Endothelial cell of umbilical vein (primary cell): ENCODE measurements around the gene PXK. TPM values are rescaled to one million over a fixed set of nuclear protein-coding genes. Genes with fewer than 3 reads are reported as not detected.

ENCODE experiments used
- BruUV-seq: library from RNA; stranded (reverse); fragments of 400-500 nt; replicated peaks from 2 replicates; lab custom pipeline; 2021; lab: Mats Ljungman, UMichigan
- CTCF ChIA-PET: fragments of 300-600, 350-600 bp; sonication (Branson Sonifier 250); formaldehyde crosslinking; loops from one replicate; lab custom pipeline; 2021; ENCODE audit warnings: antibody characterized with exemption, inconsistent platforms; lab: Charles Lee
- POLR2A ChIA-PET: fragments of 300-600, 350-600 bp; sonication (Branson Sonifier 250); formaldehyde crosslinking; loops from one replicate; lab custom pipeline; 2021; ENCODE audit warnings: antibody characterized with exemption, inconsistent platforms; lab: Charles Lee
- DNase-seq: peaks from one replicate; pipeline ENCODE4 v3.0.0-alpha.2; 2011; ENCODE audit warnings: low read depth, low spot score
- FAIRE-seq: peaks from 2 replicates; lab custom pipeline; 2011; peaks lifted over from hg19 to GRCh38; lab: Jason Lieb, UNC
- H2AFZ ChIP-seq: 2 replicates; pipeline ENCODE4 v1.6.0; 2012; ENCODE audit warnings: low read depth, low read length, control low read depth, inconsistent platforms
- H3K27ac ChIP-seq: 2 replicates; pipeline ENCODE4 v1.5.1; 2011; ENCODE audit warnings: low read depth, mild to moderate bottlenecking, control low read depth, low read length, moderate library complexity; ENCODE audit not compliant: insufficient read depth
- H3K27me3 ChIP-seq, 2 experiments: 2 replicates each; pipeline versions ENCODE4 v1.6.0 to v1.6.1; 2011; ENCODE audit warnings: low read length in 2 of 2, mixed read lengths in 1 of 2; ENCODE audit not compliant: control insufficient read depth in 2 of 2, insufficient read depth in 2 of 2
- H3K36me3 ChIP-seq, 2 experiments: 2 replicates in 1 of 2; 3 replicates in 1 of 2; pipeline ENCODE4 v1.5.1; 2011; ENCODE audit warnings: low read length in 2 of 2, mild to moderate bottlenecking in 1 of 2, moderate library complexity in 1 of 2; ENCODE audit not compliant: control insufficient read depth in 2 of 2, insufficient read depth in 2 of 2; ENCODE audit errors: extremely low read depth in 1 of 2
- H3K4me1 ChIP-seq: 3 replicates; pipeline ENCODE4 v1.5.1; 2011; ENCODE audit warnings: mild to moderate bottlenecking, low read length; ENCODE audit not compliant: control insufficient read depth, insufficient read depth; ENCODE audit errors: extremely low read depth
- H3K4me2 ChIP-seq: 2 replicates; pipeline ENCODE4 v1.6.1; 2011; ENCODE audit warnings: low read length, control low read depth, mixed read lengths; ENCODE audit not compliant: insufficient read depth
- H3K4me3 ChIP-seq, 3 experiments: fragments of 200-600 bp in 1 of 3; sonication (generic), shearing (Covaris generic) in 1 of 3; replicated peaks in 1 of 3; 2 replicates each; pipeline ENCODE4 v1.5.1; 2011 to 2016; ENCODE audit warnings: control low read depth in 3 of 3, low read length in 3 of 3, mild to moderate bottlenecking in 2 of 3, inconsistent platforms in 1 of 3, low read depth in 1 of 3, moderate library complexity in 1 of 3; ENCODE audit not compliant: insufficient read depth in 1 of 3
- H3K79me2 ChIP-seq: 2 replicates; pipeline ENCODE4 v1.6.0; 2012; ENCODE audit warnings: low read length, inconsistent platforms; ENCODE audit not compliant: control insufficient read depth, insufficient read depth
- H3K9ac ChIP-seq: replicated peaks from 2 replicates; pipeline ENCODE3; 2011; ENCODE audit warnings: low read length, control low read depth; ENCODE audit not compliant: insufficient read depth; ENCODE audit errors: extremely low read depth
- H3K9me1 ChIP-seq: replicated peaks from 3 replicates; pipeline ENCODE4 v1.6.0; 2011; ENCODE audit warnings: mild to moderate bottlenecking, low read length; ENCODE audit not compliant: control insufficient read depth, insufficient read depth; ENCODE audit errors: extremely low read depth
- H3K9me3 ChIP-seq: replicated peaks from 2 replicates; pipeline ENCODE4 v1.5.1; 2012; ENCODE audit warnings: low read length, inconsistent platforms; ENCODE audit not compliant: control insufficient read depth, insufficient read depth
- H4K20me1 ChIP-seq: replicated peaks from 2 replicates; pipeline ENCODE3; 2011; ENCODE audit warnings: mild to moderate bottlenecking, low read length; ENCODE audit not compliant: control insufficient read depth, insufficient read depth; ENCODE audit errors: extremely low read depth
- CTCF ChIP-seq, 2 donors: IDR thresholded peaks; 1 replicate in 1 of 2; 2 replicates in 1 of 2; pipeline ENCODE4 v1.5.1; 2011; ENCODE audit warnings: low read length in 2 of 2, mild to moderate bottlenecking in 2 of 2, moderate library complexity in 2 of 2, control low read depth in 1 of 2, inconsistent platforms in 1 of 2, low read depth in 1 of 2; ENCODE audit not compliant: insufficient read depth in 1 of 2; ENCODE audit errors: extremely low read depth in 1 of 2
- EZH2 ChIP-seq: IDR thresholded peaks from 2 replicates; pipeline ENCODE4 v1.6.1; 2012; ENCODE audit warnings: borderline replicate concordance, low read depth, mild to moderate bottlenecking, moderate library complexity, low read length, inconsistent platforms; ENCODE audit not compliant: severe bottlenecking
- FOS ChIP-seq: IDR thresholded peaks from 2 replicates; pipeline ENCODE4 v1.6.1; 2011; ENCODE audit warnings: mild to moderate bottlenecking, low read length, moderate library complexity, borderline replicate concordance; ENCODE audit not compliant: insufficient read depth
- GATA2 ChIP-seq: IDR thresholded peaks from 2 replicates; pipeline ENCODE4 v1.7.0; 2011; ENCODE audit warnings: low read depth, mild to moderate bottlenecking, moderate library complexity, mixed read lengths, low read length; ENCODE audit not compliant: insufficient read length, insufficient read depth
- JUN ChIP-seq: IDR thresholded peaks from 2 replicates; pipeline ENCODE4 v1.6.1; 2011; ENCODE audit warnings: borderline replicate concordance, low read depth; ENCODE audit not compliant: insufficient read length, insufficient read depth
- MAX ChIP-seq: IDR thresholded peaks from 2 replicates; pipeline ENCODE4 v1.6.1; 2011; ENCODE audit not compliant: insufficient read depth, insufficient read length
- MYC ChIP-seq: IDR thresholded peaks from one replicate; pipeline ENCODE4 v1.6.1; 2011; ENCODE audit warnings: mild to moderate bottlenecking, low read depth, low read length
- POLR2A ChIP-seq: IDR thresholded peaks from 2 replicates; pipeline ENCODE4 v1.6.1; 2012; ENCODE audit warnings: low read depth, mild to moderate bottlenecking, control low read depth, low read length
- POLR2AphosphoS5 ChIP-seq: IDR thresholded peaks from 2 replicates; pipeline ENCODE4 v1.6.1; 2012; ENCODE audit warnings: low read depth, mild to moderate bottlenecking, control low read depth, low read length, moderate library complexity; ENCODE audit not compliant: insufficient read depth
- dilution Hi-C: fragments of 300-500 bp; cut with MboI; formaldehyde crosslinking; loops from one replicate; pipeline ENCODE4 v1.15.0; 2019; ENCODE audit warnings: low sequenced_read_pairs; ENCODE audit not compliant: extremely low pct_ligation_motif_present
- intact Hi-C: fragments of 100-400 bp; cut with micrococcal nuclease; formaldehyde crosslinking; loops from one replicate; pipeline ENCODE4 v1.10.0; 2022
- polyA plus RNA-seq, 4 experiments: library from polyadenylated mRNA; depleted of rRNA in 3 of 4; stranded (reverse) in 3 of 4; unstranded in 1 of 4; fragments of >200 nt; gene quantifications; 2 replicates each; pipeline versions ENCODE4 v1.2.1 to v1.2.3, GENCODE V29; 2011 to 2012; ENCODE audit warnings: missing spikeins in 1 of 4
- total RNA-seq: library from RNA; stranded (reverse); gene quantifications from 2 replicates; pipeline ENCODE4 v1.2.3, GENCODE V29; 2021

Gene PXK
- total and polyA plus RNA-seq, 2 donors (not counting 3 experiments of a cell fraction or from before 2014, with no cell fraction given): 11.3 to 14.6 TPM

GRCh38 chr3:58358808-58359207 lies 26.1 kb downstream of the PXK start:
- DNase-seq: no peak
- H3K9me3 ChIP-seq: no peaks in the 10 kb centered on the region
- no peak overlapping the region for H3K4me3 ChIP-seq
- ChIA-PET POLR2A (no interaction called here), CTCF (interaction anchor here (0.8 to 1.0 kb wide), 2 partner anchors 8 to 9 kb away, joined by 3 to 4 read pairs; no protein-coding TSS in a partner anchor)
- H3K9ac ChIP-seq: no peak overlapping the region
- no peaks in the 10 kb centered on the region for H3K9me1 ChIP-seq
- H4K20me1 ChIP-seq: no peaks in the 10 kb centered on the region
- no peak overlapping the region for H3K27ac ChIP-seq
- no peak overlapping the region for H3K4me2 ChIP-seq
- FAIRE-seq: no peak
- H3K4me1 ChIP-seq: no peaks in the 10 kb centered on the region
- H3K36me3 ChIP-seq: no peaks in the 10 kb centered on the region
- no peak for TF ChIP-seq MYC
- TF ChIP-seq FOS: no peak
- TF ChIP-seq JUN: no peak
- TF ChIP-seq MAX: no peak
- TF ChIP-seq POLR2AphosphoS5: no peak
- no peak for TF ChIP-seq GATA2
- TF ChIP-seq EZH2: no peak
- TF ChIP-seq POLR2A: no peak
- TF ChIP-seq CTCF (IDR thresholded peaks at IDR 0.05; ENCODE audit: extremely low read depth in 1 of 2, insufficient read depth in 1 of 2, low read depth in 1 of 2, low read length in 2 of 2): no peak
- no peak overlapping the region for H2AFZ ChIP-seq
- no peaks in the 10 kb centered on the region for H3K27me3 ChIP-seq
- dilution Hi-C loops (no loop called here), intact Hi-C loops (no loop called here)
- BruUV-seq: no TSS peak
- no peaks in the 10 kb centered on the region for H3K79me2 ChIP-seq
